ENCODE measurements around the gene KIRREL3.

DNA sequence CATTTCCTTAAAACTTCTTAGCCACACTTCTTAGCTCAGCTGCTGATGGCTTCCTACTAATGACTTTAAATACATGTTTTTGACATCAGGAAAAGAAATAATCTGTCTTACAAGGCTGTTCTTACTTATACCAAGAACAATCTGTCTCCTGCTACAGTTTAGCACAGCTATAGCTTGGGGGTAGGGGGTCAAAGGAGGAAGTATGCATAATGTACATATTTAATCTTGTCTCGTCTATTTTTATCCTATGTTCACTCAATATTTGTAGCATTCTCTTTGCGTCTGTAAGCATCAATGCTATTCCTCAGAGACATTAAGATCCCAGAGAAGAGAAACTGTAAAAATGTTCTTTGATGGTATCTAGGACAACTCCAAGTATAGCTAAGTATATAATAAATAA lies 96.0 kb downstream of the KIRREL3 start:
- TF ChIP-seq EZH2 (IDR thresholded peaks at IDR 0.05; ENCODE audit: low read length, unreplicated experiment) (no peak), CTCF (conservative IDR thresholded peaks at IDR 0.05; ENCODE audit: low read depth, low read length) (no peak), EZH2phosphoT487 (IDR thresholded peaks at IDR 0.05; ENCODE audit: borderline replicate concordance, low read length) (no peak)

Data from PC-3 (cell line).